GM19463 (cell line): ENCODE data around the gene TMEM87B.

Experiments used
- ATAC-seq: cut with Tn5 transposase; IDR thresholded peaks from one replicate; pipeline ENCODE4 v1.9.1; 2021; ENCODE audit warnings: mild to moderate bottlenecking, moderate library complexity; ENCODE audit not compliant: unreplicated experiment

Gene TMEM87B

DNA sequence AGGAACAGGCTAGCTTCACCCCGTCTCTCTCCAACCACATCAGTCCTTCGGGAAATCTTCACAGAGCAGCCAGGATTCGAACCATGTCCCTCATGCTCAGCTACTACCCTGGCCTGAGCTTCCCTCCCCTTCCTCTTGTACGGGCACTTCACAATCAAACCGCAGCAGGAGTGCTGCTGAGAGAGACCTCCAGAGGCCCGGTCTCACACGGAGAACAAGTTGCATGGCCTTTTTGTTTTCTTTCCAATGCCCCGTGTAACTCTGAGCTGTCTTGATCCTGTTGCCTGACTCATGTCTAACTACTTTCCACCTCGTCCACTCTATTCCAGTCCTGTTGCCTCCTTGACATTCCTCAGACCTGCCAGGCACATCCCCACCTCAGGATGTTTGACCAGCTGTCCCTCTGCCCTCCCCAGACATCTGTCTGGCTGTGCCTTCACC lies 108.5 kb downstream of the TMEM87B start:
- ATAC-seq = no peak

- ATAC-seq = no peak
Observed at GRCh38 chr2:112164876-112165275, 109.8 kb downstream of the TMEM87B start.

DNA sequence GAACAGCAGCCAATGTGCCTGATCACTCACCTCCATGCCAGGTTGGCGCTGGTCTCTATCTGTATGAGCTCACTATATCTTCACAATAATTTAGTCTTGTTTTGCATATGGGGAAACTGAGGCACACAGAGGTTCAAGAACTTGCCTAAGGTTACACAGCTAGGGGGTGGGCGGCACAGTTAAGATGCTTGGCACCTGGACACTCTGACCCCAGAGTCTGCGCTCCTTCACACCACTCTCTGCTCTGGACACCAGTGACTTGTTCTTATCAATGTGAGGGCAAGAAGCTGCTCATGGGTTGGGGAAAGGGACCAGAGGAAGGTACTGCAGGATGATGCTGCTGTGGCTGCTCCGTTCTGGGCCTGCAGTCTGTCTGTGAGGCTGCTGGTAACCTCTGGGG lies 110.2 kb downstream of the TMEM87B start:
- no peak for ATAC-seq

DNA sequence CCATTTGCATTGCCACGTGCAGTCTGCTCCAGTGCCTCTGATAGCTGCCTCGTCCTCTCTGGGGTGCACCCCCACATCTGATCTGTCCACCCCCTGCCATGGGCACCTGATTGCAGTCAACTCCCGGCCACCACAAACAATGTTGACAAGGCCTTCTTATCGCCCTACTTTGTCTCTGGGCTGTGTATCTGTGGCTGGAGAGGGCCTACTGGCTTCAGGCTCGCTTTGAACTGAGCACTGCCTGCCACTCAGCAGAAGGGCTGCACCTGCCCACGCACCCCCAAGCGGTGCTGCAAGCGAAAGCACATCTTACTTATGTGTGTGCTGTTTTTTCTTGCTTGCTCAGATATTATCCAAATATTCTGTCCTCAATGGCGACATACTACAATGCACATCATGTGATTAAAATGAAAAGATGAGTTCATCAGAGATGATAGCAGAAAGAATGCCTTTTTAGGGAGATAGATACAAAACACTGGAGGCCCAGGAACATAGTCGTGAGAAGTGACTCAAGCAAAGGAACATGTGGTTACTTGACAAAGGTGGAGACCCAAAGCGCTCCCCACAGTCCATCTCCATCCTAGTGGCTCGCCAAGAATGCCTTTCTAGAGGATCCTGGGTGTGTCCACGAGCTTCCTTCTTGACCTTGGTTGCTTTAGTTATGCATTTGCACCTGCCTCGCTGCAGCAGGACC lies 111.9 kb downstream of the TMEM87B start:
- ATAC-seq = no peak

GRCh38 chr2:112168422-112169124 lies 113.5 kb downstream of the TMEM87B start:
- ATAC-seq = no peak
